CD8-positive, alpha-beta memory T cell (primary cell): Measurements from ENCODE around the gene MCM9. TPM values are rescaled to one million over a fixed set of nuclear protein-coding genes. Genes with fewer than 3 reads are reported as not detected.

ENCODE experiments used
- CTCF ChIA-PET: fragments of 350-600 bp; sonication (Branson Sonifier 250); formaldehyde crosslinking; loops from one replicate; lab custom pipeline; 2021; ENCODE audit warnings: antibody characterized with exemption; lab: Charles Lee
- POLR2A ChIA-PET: fragments of 350-600 bp; sonication (Branson Sonifier 250); formaldehyde crosslinking; loops from one replicate; lab custom pipeline; 2021; ENCODE audit warnings: antibody characterized with exemption; lab: Charles Lee
- DNase-seq, 5 donors: peaks; one replicate each; pipeline versions ENCODE4 v3.0.0 to v3.0.0-alpha.2; 2020 to 2022; ENCODE audit warnings: mixed read lengths in 1 of 5
- H3K27ac ChIP-seq: one replicate; pipeline ENCODE4 v1.7.0; 2013; ENCODE audit warnings: low read depth, mild to moderate bottlenecking, low read length, moderate library complexity
- H3K27me3 ChIP-seq: 2 replicates; pipeline ENCODE4 v1.7.0; 2013; ENCODE audit warnings: low read length, mild to moderate bottlenecking; ENCODE audit not compliant: insufficient read depth, poor library complexity, severe bottlenecking
- H3K36me3 ChIP-seq: 2 replicates; pipeline ENCODE4 v1.7.0; 2013; ENCODE audit warnings: mild to moderate bottlenecking, low read length, moderate library complexity; ENCODE audit not compliant: insufficient read depth
- H3K4me1 ChIP-seq: 2 replicates; pipeline ENCODE4 v1.7.0; 2013; ENCODE audit warnings: mild to moderate bottlenecking, low read length, moderate library complexity; ENCODE audit not compliant: insufficient read depth
- H3K4me3 ChIP-seq: 2 replicates; pipeline ENCODE4 v1.7.0; 2013; ENCODE audit warnings: mild to moderate bottlenecking, low read length
- H3K9me3 ChIP-seq: 2 replicates; pipeline ENCODE4 v1.7.0; 2013; ENCODE audit warnings: mild to moderate bottlenecking, low read length
- H3K27ac Mint-ChIP-seq, 8 donors: one replicate each; pipeline ENCODE4 v1.8.0; 2020 to 2021; ENCODE audit warnings: mixed read lengths in 8 of 8, mild to moderate bottlenecking in 6 of 8, inconsistent platforms in 3 of 8, moderate library complexity in 3 of 8
- H3K27me3 Mint-ChIP-seq, 2 donors: one replicate each; pipeline ENCODE4 v1.8.0; 2020 to 2021; ENCODE audit warnings: mixed read lengths in 2 of 2, mild to moderate bottlenecking in 1 of 2, moderate library complexity in 1 of 2
- H3K36me3 Mint-ChIP-seq, 3 donors: one replicate each; pipeline ENCODE4 v1.8.0; 2020 to 2021; ENCODE audit warnings: mixed read lengths in 3 of 3, inconsistent platforms in 1 of 3, mild to moderate bottlenecking in 1 of 3
- H3K4me1 Mint-ChIP-seq, 3 donors: one replicate each; pipeline ENCODE4 v1.8.0; 2020 to 2021; ENCODE audit warnings: mixed read lengths in 3 of 3, inconsistent platforms in 1 of 3, mild to moderate bottlenecking in 1 of 3
- H3K4me3 Mint-ChIP-seq, 7 donors: one replicate each; pipeline ENCODE4 v1.8.0; 2020 to 2021; ENCODE audit warnings: mixed read lengths in 7 of 7, mild to moderate bottlenecking in 6 of 7, moderate library complexity in 4 of 7, inconsistent platforms in 2 of 7
- H3K9me3 Mint-ChIP-seq, 5 donors: one replicate each; pipeline ENCODE4 v1.8.0; 2020 to 2022; ENCODE audit warnings: mixed read lengths in 5 of 5, mild to moderate bottlenecking in 3 of 5, moderate library complexity in 2 of 5, inconsistent platforms in 1 of 5
- polyA plus RNA-seq: library from polyadenylated mRNA; unstranded; fragments of 300-500 nt; fragmentation: Illumina TruSeq; gene quantifications from one replicate; pipeline ENCODE4 v1.2.3, GENCODE V29; 2021
- total RNA-seq, 2 experiments: library from RNA; stranded (reverse); gene quantifications; one replicate each; pipeline ENCODE4 v1.2.3, GENCODE V29; 2021

MCM9 gene
- total and polyA plus RNA-seq, 3 experiments from 2014 or later: 18.0 to 25.2 (median 21.3) TPM

GRCh38 chr6:118897386-118897785 lies 37.6 kb downstream of the MCM9 start:
- Mint-ChIP-seq H3K4me1 (peaks cover 57 to 73% (median 69%) of the 10 kb centered on the region in 3 donors), H3K9me3 (peaks cover 0 to 1% (median 0%) of the 10 kb centered on the region in 5 donors), H3K4me3 (peak overlapping the region in 6 of 7 donors; percentile 34 to 71 (median 53)), H3K27me3 (peaks cover 0 to 3% of the 10 kb centered on the region in 2 donors), H3K27ac (peak overlapping the region in 6 of 8 donors; percentile 18 to 66 (median 42)), H3K36me3 (peaks cover 7 to 58% (median 13%) of the 10 kb centered on the region in 3 donors)
- no peaks in the 10 kb centered on the region for H3K27me3 ChIP-seq
- no peaks in the 10 kb centered on the region for H3K9me3 ChIP-seq
- POLR2A ChIA-PET: interaction anchor here (0.6 to 2.0 kb wide), 7 partner anchors 36 to 1414 kb away, joined by 3 to 8 read pairs (median 3); partner anchors contain the start of gene MCM9
- H3K36me3 ChIP-seq: peaks cover 8% of the 10 kb centered on the region
- H3K4me3 ChIP-seq: no peak overlapping the region
- DNase-seq: no peak
- CTCF ChIA-PET: interaction anchor here (1.0 to 5.4 kb wide), 7 partner anchors 32 to 213 kb away, joined by 3 to 44 read pairs (median 4); no protein-coding TSS in a partner anchor
- peaks cover 59% of the 10 kb centered on the region for H3K4me1 ChIP-seq
- no peak overlapping the region for H3K27ac ChIP-seq

DNA sequence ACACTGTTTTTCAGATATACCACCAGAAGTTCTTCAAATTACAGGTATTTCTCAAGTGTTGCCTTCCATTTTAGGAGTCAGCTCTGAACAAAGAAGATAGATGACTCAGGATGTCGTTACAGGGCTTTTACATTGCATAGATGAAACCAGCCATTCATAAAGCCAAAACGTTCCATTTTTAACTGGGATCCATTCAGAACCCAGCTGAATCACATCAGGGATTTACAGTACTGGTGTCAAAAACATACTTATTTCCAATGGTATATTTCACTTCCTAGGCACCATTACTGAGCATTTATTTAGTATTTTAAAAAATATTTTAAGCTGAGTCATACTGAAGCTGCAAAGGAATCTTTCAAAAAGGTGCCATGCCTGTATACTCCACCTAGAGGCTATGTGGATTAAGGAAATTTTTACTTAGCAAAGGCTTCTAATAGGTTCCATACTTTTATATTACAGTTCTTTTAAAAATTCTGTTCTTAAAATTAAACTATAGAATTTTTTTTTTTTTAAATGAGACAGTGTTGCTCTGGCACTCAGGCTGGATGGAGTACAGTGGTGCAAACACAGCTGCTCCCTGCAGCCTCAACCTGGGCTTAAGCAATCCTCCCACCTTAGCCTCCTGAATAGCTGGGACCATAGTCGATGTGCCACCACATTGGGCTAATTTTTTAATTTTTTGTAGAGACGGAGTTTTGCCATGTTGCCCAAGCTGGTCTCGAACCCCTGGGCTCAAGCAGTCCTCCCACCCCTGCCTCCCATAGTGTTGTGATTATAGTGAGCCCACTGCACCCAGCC lies 38.4 kb downstream of the MCM9 start:
- H3K36me3 Mint-ChIP-seq: peaks cover 7 to 51% (median 9%) of the 10 kb centered on the region in 3 donors
- peaks cover 0 to 1% (median 0%) of the 10 kb centered on the region in 5 donors for H3K9me3 Mint-ChIP-seq
- Histone ChIP-seq H3K9me3 (no peaks in the 10 kb centered on the region), H3K27ac (peak overlapping the region; percentile 44), H3K27me3 (no peaks in the 10 kb centered on the region), H3K36me3 (peaks cover under 1% of the 10 kb centered on the region), H3K4me3 (peak overlapping the region; percentile 46), H3K4me1 (peaks cover 63% of the 10 kb centered on the region)
- H3K4me1 Mint-ChIP-seq: peaks cover 58 to 73% (median 69%) of the 10 kb centered on the region in 3 donors
- peak overlapping the region; percentile 15 to 87 (median 84) for H3K27ac Mint-ChIP-seq
- DNase-seq: peak in 2 of 5 donors; percentile 24 to 28
- CTCF ChIA-PET: interaction anchor here (0.8 to 5.4 kb wide), 12 partner anchors 10 to 332 kb away, joined by 3 to 44 read pairs (median 4); no protein-coding TSS in a partner anchor
- H3K4me3 Mint-ChIP-seq: peak overlapping the region; percentile 79 to 89 (median 86)
- peaks cover 0 to 3% of the 10 kb centered on the region in 2 donors for H3K27me3 Mint-ChIP-seq
- POLR2A ChIA-PET: interaction anchor here (0.6 to 2.0 kb wide), 10 partner anchors 27 to 1413 kb away, joined by 3 to 8 read pairs (median 4); partner anchors contain the start of genes CEP85L and MCM9

DNA sequence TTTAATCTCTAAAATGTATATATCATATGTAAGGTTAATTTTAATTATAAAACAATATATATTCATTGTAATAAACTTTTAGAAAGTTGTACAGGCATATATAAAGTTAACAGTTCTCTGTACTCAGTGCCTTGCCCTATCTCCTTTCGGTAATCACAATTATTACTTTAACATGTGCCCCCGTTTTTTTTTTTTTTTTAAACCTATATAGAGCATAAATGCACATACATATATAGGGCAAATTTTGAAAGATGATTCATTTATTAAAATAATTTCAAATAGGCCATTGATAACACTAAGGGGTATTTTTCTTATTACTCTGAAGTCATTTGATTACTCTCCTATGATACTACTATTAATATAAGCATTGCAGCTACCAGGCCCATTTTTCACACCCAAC lies 39.1 kb downstream of the MCM9 start:
- Mint-ChIP-seq H3K36me3 (peaks cover 7 to 45% (median 9%) of the 10 kb centered on the region in 3 donors), H3K27ac (peak overlapping the region; percentile 15 to 87 (median 84)), H3K4me3 (peak overlapping the region; percentile 79 to 89 (median 86)), H3K4me1 (peaks cover 58 to 73% (median 69%) of the 10 kb centered on the region in 3 donors), H3K9me3 (peaks cover 0 to 1% (median 0%) of the 10 kb centered on the region in 5 donors), H3K27me3 (peaks cover 0 to 3% of the 10 kb centered on the region in 2 donors)
- H3K4me3 ChIP-seq: peak overlapping the region; percentile 46
- CTCF ChIA-PET: interaction anchor here (1.2 to 5.4 kb wide), 10 partner anchors 11 to 331 kb away, joined by 3 to 44 read pairs (median 5); no protein-coding TSS in a partner anchor
- no peaks in the 10 kb centered on the region for H3K36me3 ChIP-seq
- POLR2A ChIA-PET: interaction anchor here (0.6 to 2.9 kb wide), 10 partner anchors 13 to 337 kb away, joined by 3 to 19 read pairs (median 4); partner anchors contain the start of genes CEP85L and MCM9
- no peaks in the 10 kb centered on the region for H3K9me3 ChIP-seq
- DNase-seq: no peak
- peaks cover 64% of the 10 kb centered on the region for H3K4me1 ChIP-seq
- H3K27ac ChIP-seq: peak overlapping the region; percentile 44
- H3K27me3 ChIP-seq: no peaks in the 10 kb centered on the region

DNA sequence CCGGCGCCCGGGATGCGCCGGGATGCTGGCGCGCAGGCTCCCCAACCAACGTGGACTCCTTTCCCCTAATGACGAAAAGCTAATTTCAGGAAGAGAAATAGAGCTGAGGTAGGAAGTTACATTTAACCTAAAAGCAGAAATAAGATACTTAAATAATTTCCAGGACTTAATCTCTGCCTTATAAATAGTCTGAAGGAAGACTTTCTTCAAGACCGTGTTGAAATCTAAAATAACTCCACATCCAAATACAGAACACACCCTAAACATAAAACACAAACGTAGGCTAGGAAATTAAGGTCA lies 39.7 kb downstream of the MCM9 start:
- peak overlapping the region; percentile 87 for H3K27ac ChIP-seq
- H3K4me1 ChIP-seq: peaks cover 63% of the 10 kb centered on the region
- Mint-ChIP-seq H3K27me3 (peaks cover 0 to 3% of the 10 kb centered on the region in 2 donors), H3K9me3 (peaks cover 0 to 1% (median 0%) of the 10 kb centered on the region in 5 donors), H3K36me3 (peaks cover 7 to 40% (median 9%) of the 10 kb centered on the region in 3 donors), H3K4me1 (peaks cover 54 to 73% (median 69%) of the 10 kb centered on the region in 3 donors), H3K4me3 (peak overlapping the region; percentile 85 to 92 (median 88)), H3K27ac (peak overlapping the region; percentile 43 to 91 (median 88))
- no peaks in the 10 kb centered on the region for H3K27me3 ChIP-seq
- ChIA-PET POLR2A (interaction anchor here (0.6 to 2.9 kb wide), 8 partner anchors 14 to 186 kb away, joined by 3 to 24 read pairs (median 10); partner anchors contain the start of genes FAM184A and MCM9), CTCF (interaction anchor here (1.2 to 5.4 kb wide), 11 partner anchors 9 to 169 kb away, joined by 3 to 44 read pairs (median 5); partner anchors contain the start of gene MCM9)
- no peaks in the 10 kb centered on the region for H3K9me3 ChIP-seq
- H3K4me3 ChIP-seq: peak overlapping the region; percentile 92
- no peak for DNase-seq
- no peaks in the 10 kb centered on the region for H3K36me3 ChIP-seq

GRCh38 chr6:118894425-118895260 lies 40.3 kb downstream of the MCM9 start:
- CTCF ChIA-PET: interaction anchor here (0.7 to 5.4 kb wide), 14 partner anchors 9 to 243 kb away, joined by 3 to 44 read pairs (median 4); partner anchors contain the start of genes CEP85L and MCM9
- Mint-ChIP-seq H3K27ac (peak overlapping the region; percentile 96 to 99 (median 98)), H3K4me1 (peaks cover 53 to 73% (median 69%) of the 10 kb centered on the region in 3 donors), H3K27me3 (peaks cover 0 to 3% of the 10 kb centered on the region in 2 donors), H3K4me3 (peak overlapping the region; percentile 89 to 99 (median 94)), H3K9me3 (peaks cover 0 to 1% (median 0%) of the 10 kb centered on the region in 5 donors), H3K36me3 (peaks cover 5 to 35% (median 7%) of the 10 kb centered on the region in 3 donors)
- POLR2A ChIA-PET: interaction anchor here (0.6 to 2.9 kb wide), 9 partner anchors 13 to 185 kb away, joined by 3 to 24 read pairs (median 9); partner anchors contain the start of genes FAM184A and MCM9
- peak; percentile 44 to 83 (median 72) for DNase-seq
- Histone ChIP-seq H3K4me3 (peak overlapping the region; percentile 92), H3K4me1 (peaks cover 63% of the 10 kb centered on the region), H3K9me3 (no peaks in the 10 kb centered on the region), H3K27me3 (no peaks in the 10 kb centered on the region), H3K36me3 (no peaks in the 10 kb centered on the region), H3K27ac (peak overlapping the region; percentile 87)

DNA sequence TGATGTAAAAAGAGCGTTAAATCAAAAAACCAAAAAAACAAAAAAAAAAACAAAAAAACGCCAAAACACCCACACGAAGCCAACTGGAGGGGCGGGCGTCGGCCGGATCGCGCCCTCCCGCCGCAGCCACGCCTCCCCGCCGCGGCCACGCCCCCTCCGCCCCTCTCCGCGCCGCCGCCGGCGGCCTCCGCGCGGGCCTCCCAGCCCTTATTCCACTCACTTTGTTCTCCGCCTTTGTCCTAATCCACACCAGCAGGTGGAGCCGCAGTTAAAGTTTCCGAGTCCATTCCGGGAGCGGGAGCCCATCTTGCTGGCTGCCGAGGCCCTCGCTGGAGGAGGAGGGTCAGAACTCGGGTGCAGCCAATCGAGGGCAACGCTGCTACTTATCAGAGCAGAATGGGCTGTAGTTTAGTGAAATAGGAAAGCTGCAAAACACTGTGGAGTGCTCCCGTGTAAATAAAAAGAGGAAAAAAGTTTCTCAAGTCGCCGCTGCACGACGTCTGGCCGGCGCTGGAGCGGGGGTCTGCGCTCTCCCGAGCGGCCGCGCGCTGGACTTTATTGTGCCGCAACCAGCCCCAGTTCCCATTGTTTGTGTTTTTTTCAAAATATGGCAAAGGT lies 41.0 kb downstream of the MCM9 start, which contains the start of gene ASF1A:
Gene ASF1A, plus strand, starts transcription at position 346 of the 618 bp plus-strand sequence. Its CDS starts 262 bp downstream, at position 608.
- H3K27ac ChIP-seq: peak within 1 kb of the TSS; percentile 87
- DNase-seq: peak; percentile 92 to 97 (median 96)
- ChIA-PET CTCF (interaction anchor here (0.7 to 5.4 kb wide), 16 partner anchors 10 to 243 kb away, joined by 3 to 44 read pairs (median 4); partner anchors contain the start of genes CEP85L and MCM9), POLR2A (interaction anchor here (0.7 to 2.9 kb wide), 12 partner anchors 9 to 243 kb away, joined by 3 to 24 read pairs (median 7); partner anchors contain the start of genes CEP85L, FAM184A and MCM9)
- no peaks in the 10 kb centered on the region for H3K36me3 ChIP-seq
- H3K27me3 ChIP-seq: no peaks in the 10 kb centered on the region
- peaks cover 54 to 73% (median 69%) of the 10 kb centered on the region in 3 donors for H3K4me1 Mint-ChIP-seq
- H3K9me3 Mint-ChIP-seq: peaks cover 0 to 1% (median 0%) of the 10 kb centered on the region in 5 donors
- peak within 1 kb of the TSS; percentile 89 to 99 (median 94) for H3K4me3 Mint-ChIP-seq
- peak within 1 kb of the TSS; percentile 96 to 99 (median 98) for H3K27ac Mint-ChIP-seq
- peaks cover 2 to 30% (median 4%) of the 10 kb centered on the region in 3 donors for H3K36me3 Mint-ChIP-seq
- no peaks in the 10 kb centered on the region for H3K9me3 ChIP-seq
- H3K4me3 ChIP-seq: peak within 1 kb of the TSS; percentile 92
- peaks cover 63% of the 10 kb centered on the region for H3K4me1 ChIP-seq
- H3K27me3 Mint-ChIP-seq: peaks cover 0 to 3% of the 10 kb centered on the region in 2 donors
